ACC112 (cell line): ENCODE measurements around the gene RAP1GAP2.

Experiments
- H2AFZ ChIP-seq: fragments of 200-600 bp; sonication (generic); one replicate; pipeline ENCODE4 v1.6.0; 2017; ENCODE audit warnings: antibody characterized with exemption, low read length; ENCODE audit not compliant: unreplicated experiment
- H3K27ac ChIP-seq: fragments of 200-600 bp; sonication (generic); 2 replicates; pipeline ENCODE4 v1.5.1; 2014; ENCODE audit warnings: low read depth, mild to moderate bottlenecking, antibody characterized with exemption, low read length, moderate library complexity
- H3K27me3 ChIP-seq: fragments of 200-600 bp; sonication (generic); 2 replicates; pipeline ENCODE4 v1.6.1; 2014; ENCODE audit warnings: mild to moderate bottlenecking, antibody characterized with exemption, low read length, moderate library complexity, mixed read lengths; ENCODE audit not compliant: insufficient read depth
- H3K36me3 ChIP-seq: fragments of 200-600 bp; sonication (generic); 2 replicates; pipeline ENCODE4 v1.6.1; 2016; ENCODE audit warnings: mild to moderate bottlenecking, antibody characterized with exemption, low read length, moderate library complexity, mixed read lengths; ENCODE audit not compliant: insufficient read depth
- H3K4me1 ChIP-seq: fragments of 200-600 bp; sonication (generic); one replicate; pipeline ENCODE4 v1.6.1; 2016; ENCODE audit warnings: low read length, mixed read lengths; ENCODE audit not compliant: insufficient read depth, unreplicated experiment, control insufficient read depth
- H3K4me3 ChIP-seq: fragments of 200-600 bp; sonication (generic); 2 replicates; pipeline ENCODE4 v1.5.1; 2014; ENCODE audit warnings: mild to moderate bottlenecking, low read depth, low read length
- H3K79me2 ChIP-seq: fragments of 200-600 bp; sonication (generic); one replicate; pipeline ENCODE4 v1.6.0; 2016; ENCODE audit warnings: low read length; ENCODE audit not compliant: control insufficient read depth, unreplicated experiment, insufficient read depth

RAP1GAP2 gene

GRCh38 chr17:2796164-2797125 is at the start of gene RAP1GAP2:
RAP1GAP2 (plus strand) TSS chr17:2796438; CDS start chr17:2796528, 90 bp downstream.
- Histone ChIP-seq H3K36me3 (no peaks in the 10 kb centered on the region), H3K79me2 (no peaks in the 10 kb centered on the region), H3K4me1 (no peaks in the 10 kb centered on the region), H3K27me3 (peaks cover 9% of the 10 kb centered on the region), H3K27ac (no peak within 1 kb of the TSS), H3K4me3 (no peak within 1 kb of the TSS), H2AFZ (no peak within 1 kb of the TSS)

DNA sequence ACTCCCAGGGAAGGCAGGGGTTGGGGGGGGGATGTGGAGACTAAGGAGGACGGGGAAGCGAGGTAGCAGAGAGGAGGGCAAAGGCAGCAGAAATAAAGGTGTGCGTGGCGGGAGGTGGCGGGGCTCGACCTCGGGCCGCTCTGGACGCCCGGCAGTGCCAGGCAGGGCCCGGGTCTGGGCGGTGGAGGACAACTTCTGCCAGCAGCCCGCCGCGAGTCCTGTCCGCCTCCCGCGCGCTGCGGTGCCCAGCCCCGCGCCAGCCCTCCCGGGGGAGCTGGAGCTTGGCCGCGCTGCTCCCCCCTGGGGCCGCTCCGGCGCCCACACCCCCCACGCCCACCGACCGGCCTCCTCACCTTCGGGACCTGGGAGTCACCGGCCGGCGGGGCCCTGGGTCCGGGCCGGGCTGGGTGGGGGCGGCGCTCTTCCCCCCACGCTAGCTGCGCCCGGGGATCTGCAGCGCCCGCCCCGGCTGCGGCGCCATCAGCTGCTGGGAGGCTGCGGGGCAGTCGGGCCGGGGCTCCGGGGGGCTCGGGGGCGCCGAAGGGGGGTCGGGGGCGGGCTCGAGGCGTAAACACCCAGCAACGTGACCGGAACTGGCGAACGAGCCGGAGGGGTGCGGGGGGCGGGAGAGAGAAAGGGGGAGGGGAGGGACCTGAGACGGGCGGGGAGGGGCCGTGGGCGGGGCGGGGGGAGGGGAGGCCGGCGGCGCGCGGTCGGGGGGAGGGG is 47.0 kb upstream of the RAP1GAP2 start, which contains the start of gene CCDC92B:
Gene CCDC92B, minus strand, starts transcription at position 595 of the 726 bp plus-strand sequence. CDS start 14,507 bp downstream, outside the sequence.
- Histone ChIP-seq H2AFZ (no peak within 1 kb of the TSS), H3K79me2 (no peaks in the 10 kb centered on the region), H3K4me1 (no peaks in the 10 kb centered on the region), H3K27ac (no peak within 1 kb of the TSS), H3K27me3 (peaks cover 58% of the 10 kb centered on the region), H3K36me3 (no peaks in the 10 kb centered on the region), H3K4me3 (no peak within 1 kb of the TSS)

DNA sequence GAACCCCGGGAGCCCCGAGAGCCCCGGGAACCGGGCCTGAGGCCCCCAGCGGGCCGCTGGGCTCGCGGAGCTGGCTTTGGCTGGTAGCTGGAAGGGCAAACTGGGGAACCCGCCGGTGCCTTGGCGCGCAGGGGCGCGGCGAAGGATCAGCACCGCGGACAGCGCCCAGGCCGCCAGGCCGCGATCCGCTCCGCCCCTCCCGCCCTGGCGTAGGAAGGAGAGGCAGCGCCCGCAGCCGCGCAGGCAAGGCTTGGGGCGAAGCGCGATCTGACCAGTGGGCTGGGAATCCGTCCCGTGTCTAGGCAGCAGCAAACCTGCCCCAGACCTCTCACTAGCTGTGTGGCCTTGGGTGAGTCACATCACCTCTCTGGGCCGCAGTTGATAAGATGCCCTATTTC is 46.5 kb upstream of the RAP1GAP2 start:
- peaks cover 52% of the 10 kb centered on the region for H3K27me3 ChIP-seq
- H3K36me3 ChIP-seq: no peaks in the 10 kb centered on the region
- H3K4me1 ChIP-seq: no peaks in the 10 kb centered on the region
- no peak overlapping the region for H2AFZ ChIP-seq
- no peaks in the 10 kb centered on the region for H3K79me2 ChIP-seq
- no peak overlapping the region for H3K27ac ChIP-seq
- no peak overlapping the region for H3K4me3 ChIP-seq

- Histone ChIP-seq H2AFZ (no peak overlapping the region), H3K79me2 (no peaks in the 10 kb centered on the region), H3K4me1 (no peaks in the 10 kb centered on the region), H3K36me3 (no peaks in the 10 kb centered on the region), H3K27me3 (peaks cover 45% of the 10 kb centered on the region), H3K27ac (no peak overlapping the region), H3K4me3 (no peak overlapping the region)
Observed at GRCh38 chr17:2750721-2751120, 45.5 kb upstream of the RAP1GAP2 start.

DNA sequence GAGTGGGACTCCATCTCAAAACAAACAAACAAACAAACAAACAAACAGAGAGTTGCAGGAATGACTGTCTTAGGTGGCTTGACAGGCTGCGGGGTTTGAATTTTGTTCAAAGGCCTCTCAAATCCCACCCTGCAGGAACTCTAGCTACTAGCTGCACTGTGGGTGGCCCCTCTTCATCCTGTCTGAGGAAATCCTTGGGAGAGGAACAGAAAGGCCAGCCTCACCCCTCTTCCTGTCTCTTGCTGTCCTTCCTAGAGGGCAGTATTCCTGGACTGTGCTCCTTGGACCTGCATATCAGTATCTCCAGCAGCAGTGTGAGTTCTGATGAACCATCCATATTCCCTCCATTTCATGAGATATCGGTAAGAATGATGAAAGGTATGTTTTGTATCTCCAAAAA is 44.7 kb upstream of the RAP1GAP2 start:
- no peaks in the 10 kb centered on the region for H3K36me3 ChIP-seq
- no peaks in the 10 kb centered on the region for H3K4me1 ChIP-seq
- peaks cover 48% of the 10 kb centered on the region for H3K27me3 ChIP-seq
- H3K4me3 ChIP-seq: no peak overlapping the region
- H2AFZ ChIP-seq: no peak overlapping the region
- H3K79me2 ChIP-seq: no peaks in the 10 kb centered on the region
- no peak overlapping the region for H3K27ac ChIP-seq

GRCh38 chr17:2755891-2756724 is 40.1 kb upstream of the RAP1GAP2 start:
- H3K36me3 ChIP-seq: no peaks in the 10 kb centered on the region
- H3K27ac ChIP-seq: no peak overlapping the region
- H3K27me3 ChIP-seq: peaks cover 31% of the 10 kb centered on the region
- no peak overlapping the region for H2AFZ ChIP-seq
- no peaks in the 10 kb centered on the region for H3K4me1 ChIP-seq
- no peaks in the 10 kb centered on the region for H3K79me2 ChIP-seq
- H3K4me3 ChIP-seq: peak overlapping the region; percentile 55; the same call in 1 of the 2 replicates

DNA sequence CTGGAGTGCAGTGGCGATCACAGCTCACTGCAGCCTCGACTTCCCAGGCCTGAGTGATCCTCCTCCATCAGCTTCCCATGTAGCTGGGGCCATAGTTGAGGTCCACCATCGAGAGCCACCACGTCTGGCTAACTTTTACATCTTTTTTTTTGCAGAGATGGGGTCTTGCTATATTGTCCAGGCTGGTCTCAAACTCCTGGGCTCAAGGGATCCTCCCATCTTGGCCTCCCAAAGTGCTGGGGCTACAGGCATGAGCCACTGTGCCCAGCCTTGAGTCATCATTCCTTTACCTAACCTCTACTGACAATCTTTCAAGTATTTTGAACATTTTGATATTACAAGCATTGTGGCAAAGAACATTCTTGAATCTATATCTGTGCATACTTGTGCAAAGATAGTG is 37.4 kb upstream of the RAP1GAP2 start:
- Histone ChIP-seq H3K27ac (no peak overlapping the region), H3K27me3 (peaks cover 32% of the 10 kb centered on the region), H3K79me2 (no peaks in the 10 kb centered on the region), H3K4me1 (no peaks in the 10 kb centered on the region), H3K36me3 (no peaks in the 10 kb centered on the region), H3K4me3 (no peak overlapping the region), H2AFZ (no peak overlapping the region)

- H3K79me2 ChIP-seq: no peaks in the 10 kb centered on the region
- H3K4me1 ChIP-seq: no peaks in the 10 kb centered on the region
- no peak overlapping the region for H3K27ac ChIP-seq
- peaks cover 23% of the 10 kb centered on the region for H3K27me3 ChIP-seq
- H3K36me3 ChIP-seq: no peaks in the 10 kb centered on the region
- H3K4me3 ChIP-seq: no peak overlapping the region
- no peak overlapping the region for H2AFZ ChIP-seq
Observed at GRCh38 chr17:2770129-2770528, 26.1 kb upstream of the RAP1GAP2 start.

GRCh38 chr17:2775206-2775605 is 21.0 kb upstream of the RAP1GAP2 start:
- H3K4me1 ChIP-seq: no peaks in the 10 kb centered on the region
- H3K4me3 ChIP-seq: no peak overlapping the region
- H3K36me3 ChIP-seq: no peaks in the 10 kb centered on the region
- no peak overlapping the region for H2AFZ ChIP-seq
- no peak overlapping the region for H3K27ac ChIP-seq
- H3K27me3 ChIP-seq: peaks cover 52% of the 10 kb centered on the region
- H3K79me2 ChIP-seq: no peaks in the 10 kb centered on the region

GRCh38 chr17:2776589-2777241 is 19.5 kb upstream of the RAP1GAP2 start:
- H2AFZ ChIP-seq: no peak overlapping the region
- H3K4me1 ChIP-seq: peaks cover under 1% of the 10 kb centered on the region
- H3K36me3 ChIP-seq: no peaks in the 10 kb centered on the region
- H3K79me2 ChIP-seq: no peaks in the 10 kb centered on the region
- H3K4me3 ChIP-seq: peak overlapping the region; percentile 58; the same call in 1 of the 2 replicates
- H3K27ac ChIP-seq: no peak overlapping the region
- peaks cover 52% of the 10 kb centered on the region for H3K27me3 ChIP-seq
